D341Med (cell line): ENCODE results near the gene RANBP17.

Experiments
- DNase-seq: peaks from one replicate; pipeline ENCODE4 v3.0.0; 2012; ENCODE audit warnings: low spot score

Gene RANBP17

DNA sequence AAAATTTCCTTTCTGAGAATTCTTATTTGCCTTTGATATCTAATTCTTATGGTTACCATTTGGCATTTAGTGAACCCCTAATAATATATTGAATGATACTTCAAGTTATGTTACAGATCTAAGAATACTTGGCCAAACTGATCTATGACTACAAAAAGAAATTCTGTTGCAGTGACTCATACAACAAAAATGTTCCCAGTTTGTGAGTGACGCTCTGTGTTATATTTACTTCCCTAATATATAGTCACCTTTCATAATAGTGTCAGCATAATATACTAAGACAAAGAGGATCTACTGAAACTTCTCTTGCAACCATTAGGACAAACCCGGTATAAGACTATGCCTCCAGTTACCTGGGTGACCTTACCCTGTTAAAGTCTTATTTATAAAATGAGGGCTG is 230.4 kb downstream of the RANBP17 start:
- DNase-seq: no peak

DNA sequence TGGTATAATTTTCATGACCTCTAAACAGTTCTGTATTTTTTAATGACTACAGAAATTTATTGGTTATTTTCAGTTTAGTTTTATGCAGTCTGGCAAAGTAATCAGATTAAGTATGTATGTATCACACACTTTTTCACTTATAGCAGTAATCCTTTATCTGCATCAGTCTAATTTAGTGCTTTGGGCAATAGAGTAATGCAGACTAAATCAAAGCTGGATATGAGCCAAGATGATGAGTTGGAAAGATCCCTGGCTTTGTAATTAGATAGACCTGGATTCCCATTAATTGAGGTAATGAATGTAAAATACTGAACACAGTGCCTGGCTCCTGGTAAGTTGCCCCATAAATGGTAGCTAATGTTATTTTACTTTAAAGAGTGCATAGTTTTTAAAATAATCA is 231.8 kb downstream of the RANBP17 start:
- DNase-seq: peak; percentile 30

DNA sequence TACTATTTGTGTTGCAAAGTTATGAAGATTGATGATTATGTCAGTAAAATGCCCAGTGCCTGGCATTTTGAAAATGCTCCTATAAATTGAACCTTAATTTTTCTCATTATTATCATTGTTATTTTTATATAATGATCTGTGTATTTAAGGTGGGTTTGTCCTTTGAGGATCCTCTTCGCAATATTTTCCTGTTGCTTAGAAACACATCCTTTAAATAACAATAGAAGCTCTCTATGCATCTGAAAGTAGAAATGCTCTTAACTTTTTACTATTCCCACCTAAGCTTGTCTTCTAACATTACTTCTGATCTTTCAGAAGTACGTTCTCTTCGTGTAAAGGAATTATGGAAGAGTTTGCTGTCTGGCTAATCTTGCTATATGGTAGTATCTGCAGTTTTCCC is 232.5 kb downstream of the RANBP17 start:
- no peak for DNase-seq

DNA sequence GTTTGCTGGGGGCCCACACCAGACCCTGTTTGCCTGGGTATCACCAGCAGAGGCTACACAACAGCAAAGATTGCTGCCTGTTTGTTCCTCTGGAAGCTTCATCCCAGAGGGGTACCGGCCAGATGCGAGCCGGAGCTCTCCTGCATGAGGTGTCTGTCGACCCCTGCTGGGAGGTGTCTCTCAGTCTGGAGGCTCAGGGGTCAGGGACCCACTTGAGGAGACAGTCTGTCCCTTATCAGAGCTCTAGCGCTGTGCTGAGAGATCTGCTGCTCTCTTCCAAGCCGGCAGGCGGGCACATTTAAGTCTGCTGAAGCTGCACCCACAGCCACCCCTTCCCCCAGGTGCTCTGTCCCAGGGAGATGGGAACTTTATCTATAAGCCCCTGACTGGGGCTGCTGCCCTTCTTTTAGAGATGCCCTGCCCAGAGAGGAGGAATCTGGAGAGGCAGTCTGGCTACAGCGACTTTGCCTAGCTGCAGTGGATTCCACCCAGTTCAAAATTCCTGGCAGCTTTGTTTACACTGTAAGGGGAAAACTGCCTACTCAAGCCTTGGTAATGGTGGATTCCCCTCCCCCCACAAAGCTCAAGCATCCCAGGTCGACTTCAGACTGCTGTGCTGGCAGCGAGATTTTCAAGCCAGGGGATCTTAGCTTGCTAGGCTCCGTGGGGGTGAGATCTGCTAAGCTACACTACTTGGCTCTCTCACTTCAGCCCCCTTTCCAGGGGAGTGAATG is 241.2 kb downstream of the RANBP17 start:
- no peak for DNase-seq

DNA sequence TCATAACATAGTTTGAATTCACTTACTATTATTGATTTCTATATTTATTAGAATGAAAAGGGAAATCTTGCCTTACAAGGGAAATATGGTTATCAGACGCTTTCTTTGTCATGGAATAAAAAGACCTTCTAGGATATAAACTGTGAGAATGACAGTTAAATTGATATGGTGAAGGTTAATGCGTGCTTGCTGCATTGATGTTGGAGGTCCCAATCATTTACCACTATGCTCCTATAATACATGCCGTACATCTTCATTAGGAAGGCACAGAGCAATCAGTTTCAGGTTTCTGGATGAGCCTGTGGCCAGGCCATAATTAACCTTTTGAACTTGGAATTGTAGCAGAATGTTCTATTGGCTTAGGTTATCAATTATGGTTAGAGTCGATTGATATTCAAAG is 245.9 kb downstream of the RANBP17 start:
- DNase-seq: no peak

DNA sequence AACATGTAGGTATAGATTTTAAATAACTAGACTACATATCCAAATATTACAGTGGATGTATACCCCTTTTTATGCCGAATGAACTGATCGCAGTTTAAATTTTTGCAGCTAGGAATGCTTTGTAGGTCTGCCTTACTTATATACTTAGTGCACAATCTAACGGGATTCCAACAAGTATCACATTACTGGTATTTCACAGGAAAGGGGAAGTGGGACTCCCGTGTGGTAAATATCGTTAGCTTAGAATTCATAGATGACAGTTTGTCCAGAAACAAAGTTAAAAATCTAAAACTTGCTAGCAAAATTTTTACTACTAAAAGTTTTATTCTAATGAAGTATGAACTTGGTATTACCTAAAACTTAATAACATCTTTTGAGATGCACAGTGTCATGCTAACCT is 253.7 kb downstream of the RANBP17 start:
- DNase-seq: no peak

DNA sequence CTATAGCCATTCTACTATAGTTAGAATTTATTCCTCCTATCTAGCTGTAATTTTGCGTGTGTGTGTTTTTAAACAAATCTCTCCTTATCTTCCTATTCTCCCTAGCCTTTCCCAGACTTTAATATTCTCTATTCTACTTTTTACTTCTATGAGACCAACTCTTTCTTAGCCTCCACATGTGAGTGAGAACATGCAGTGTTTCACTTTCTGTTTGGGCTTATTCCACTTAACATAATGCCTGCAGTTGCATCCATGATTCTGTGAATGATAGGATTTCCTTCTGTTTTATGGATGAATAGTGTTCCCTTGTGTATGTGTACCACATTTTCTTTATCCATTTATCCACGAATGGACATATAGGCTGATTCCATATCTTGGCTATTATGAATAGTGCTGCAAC is 254.9 kb downstream of the RANBP17 start:
- no peak for DNase-seq

DNA sequence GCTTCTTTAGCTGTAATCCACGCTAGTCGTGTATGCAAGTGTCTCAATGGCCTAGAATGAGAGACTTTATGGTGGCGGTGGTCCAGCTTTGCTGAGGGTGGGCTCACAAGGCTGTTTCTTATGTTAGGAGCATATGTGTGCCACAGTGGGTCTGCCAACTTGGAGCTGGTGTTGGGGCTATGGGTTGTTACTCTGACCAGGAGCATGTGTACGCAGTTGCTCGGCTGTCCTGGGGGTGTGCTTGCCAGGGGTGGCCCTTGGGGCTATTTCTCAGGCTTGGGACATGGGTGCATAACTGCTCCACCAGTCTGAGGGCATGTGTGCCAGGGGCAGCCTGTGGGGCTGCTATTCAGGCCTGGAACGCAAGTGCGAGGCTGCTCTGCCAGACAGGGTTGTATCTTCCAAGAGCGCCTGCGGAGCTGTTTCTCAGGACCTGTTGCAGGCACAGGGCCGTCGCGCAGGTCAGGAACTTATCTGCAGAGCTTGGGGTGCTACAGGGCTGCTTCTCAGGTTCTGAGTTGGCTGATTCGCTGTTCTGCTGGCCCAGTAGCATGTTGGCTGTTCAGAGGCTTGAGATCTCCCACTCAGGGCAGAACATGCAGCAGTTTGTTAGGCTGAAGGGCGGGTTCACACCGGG is 259.3 kb downstream of the RANBP17 start:
- DNase-seq: no peak

DNA sequence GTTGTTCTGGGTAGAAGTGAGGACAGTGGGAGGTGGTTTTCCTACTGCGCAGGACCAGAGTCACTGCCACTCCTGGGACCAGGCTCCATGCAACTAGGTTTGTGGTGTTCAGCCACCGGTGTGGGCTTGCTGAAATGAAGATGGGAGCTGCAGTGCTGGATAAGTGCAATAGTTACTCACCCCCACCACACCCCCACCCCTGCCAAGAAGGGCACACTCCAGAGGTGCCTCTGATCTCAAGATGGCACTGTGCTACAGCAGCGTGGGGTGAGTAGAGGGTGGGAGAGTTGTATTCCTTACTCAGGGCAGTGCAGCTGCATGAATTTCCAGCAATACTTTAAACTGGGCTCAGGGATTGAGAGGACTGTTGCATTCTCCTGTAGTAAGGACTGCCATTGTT is 259.8 kb downstream of the RANBP17 start:
- no peak for DNase-seq

DNA sequence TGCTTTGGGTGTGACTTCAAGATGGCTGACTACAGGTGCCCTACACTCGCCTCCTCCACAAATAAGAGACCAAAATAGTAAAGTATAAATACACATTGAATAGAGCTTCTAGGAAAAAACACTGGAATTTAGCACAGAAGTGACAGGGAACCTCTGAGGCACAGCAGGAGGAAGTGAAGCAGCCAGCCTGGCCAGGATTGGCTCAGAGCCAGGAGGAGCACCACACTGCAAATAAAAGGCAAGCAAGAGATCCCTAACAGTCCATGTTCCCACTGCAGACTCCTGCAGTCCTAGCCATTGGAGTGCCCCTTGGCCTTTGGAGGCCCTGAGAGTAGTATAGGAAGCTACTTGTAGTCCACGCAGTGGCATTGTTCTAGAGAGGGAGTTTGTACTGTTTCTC is 260.6 kb downstream of the RANBP17 start:
- DNase-seq: peak; percentile 4

DNA sequence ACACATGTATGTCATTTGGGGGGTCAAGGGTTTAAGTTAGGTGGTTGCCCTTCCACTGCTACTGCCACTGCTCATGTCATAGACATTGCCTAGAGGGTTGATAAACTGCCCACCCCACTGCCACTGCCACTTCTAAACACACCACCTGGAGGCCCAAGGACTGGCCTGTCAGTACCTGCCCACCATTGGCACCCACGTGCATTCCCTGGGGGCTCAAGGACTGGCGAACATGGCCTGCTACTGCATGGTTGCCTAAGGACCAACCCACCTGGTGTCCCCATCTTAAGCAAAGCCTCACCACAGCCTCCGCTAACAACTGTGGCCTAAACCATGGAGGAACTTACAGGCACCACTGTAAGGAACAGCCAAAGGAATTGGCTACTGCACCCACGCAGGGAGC is 261.6 kb downstream of the RANBP17 start:
- DNase-seq: no peak

DNA sequence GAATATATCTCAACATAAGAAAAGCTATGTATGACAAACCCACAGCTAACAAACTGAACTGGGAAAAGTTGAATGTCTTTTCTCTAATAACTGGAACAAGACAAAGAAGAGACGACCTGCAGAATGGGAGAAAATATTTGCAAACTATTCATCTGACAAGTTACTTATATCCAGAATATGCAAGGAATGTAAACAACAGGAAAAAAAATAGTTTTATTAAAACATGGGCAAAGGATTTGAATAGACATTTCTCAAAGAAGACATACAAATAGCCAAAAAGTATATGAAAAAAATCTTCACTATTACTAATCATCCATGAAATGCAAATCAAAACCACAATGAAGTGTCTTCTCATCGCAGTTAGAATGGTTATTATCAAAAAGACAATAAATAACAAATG is 265.5 kb downstream of the RANBP17 start:
- no peak for DNase-seq

DNA sequence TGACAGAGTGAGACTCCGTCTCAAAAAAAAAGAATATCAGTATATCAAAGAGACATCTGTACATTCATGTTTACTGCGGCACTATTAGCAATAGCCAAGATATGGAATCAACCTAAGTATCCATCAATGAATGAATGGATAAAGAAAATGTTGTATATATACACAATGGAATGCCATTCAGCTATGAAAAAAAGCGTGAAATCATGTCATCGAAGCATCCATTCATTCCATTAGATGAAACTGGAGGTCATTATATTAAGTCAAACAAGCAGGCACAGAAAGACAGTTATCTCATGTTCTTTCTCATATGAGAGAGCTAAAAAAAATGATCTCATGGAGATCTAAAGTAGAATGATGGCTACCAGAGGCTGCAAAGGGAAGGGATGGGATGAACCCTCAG is 266.3 kb downstream of the RANBP17 start:
- no peak for DNase-seq

DNA sequence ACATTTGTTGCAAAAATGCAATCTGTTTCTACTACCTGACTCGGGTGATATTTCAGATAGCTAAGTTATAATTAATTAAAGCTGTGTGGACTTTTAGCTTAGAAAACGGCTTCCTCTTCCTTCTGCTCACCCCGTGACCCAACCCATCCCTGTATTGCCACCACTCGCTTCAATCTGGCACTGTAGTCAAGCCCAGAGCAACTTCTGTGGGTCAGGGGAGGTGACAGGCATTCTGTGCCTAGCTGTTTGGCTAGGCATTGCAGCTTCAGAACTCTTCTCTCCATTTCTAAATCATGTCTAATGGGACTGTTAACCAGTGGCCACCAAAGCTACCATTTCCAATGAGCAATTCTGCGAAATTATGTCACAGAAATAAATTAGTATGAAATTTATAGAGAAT is 267.5 kb downstream of the RANBP17 start:
- no peak for DNase-seq

DNA sequence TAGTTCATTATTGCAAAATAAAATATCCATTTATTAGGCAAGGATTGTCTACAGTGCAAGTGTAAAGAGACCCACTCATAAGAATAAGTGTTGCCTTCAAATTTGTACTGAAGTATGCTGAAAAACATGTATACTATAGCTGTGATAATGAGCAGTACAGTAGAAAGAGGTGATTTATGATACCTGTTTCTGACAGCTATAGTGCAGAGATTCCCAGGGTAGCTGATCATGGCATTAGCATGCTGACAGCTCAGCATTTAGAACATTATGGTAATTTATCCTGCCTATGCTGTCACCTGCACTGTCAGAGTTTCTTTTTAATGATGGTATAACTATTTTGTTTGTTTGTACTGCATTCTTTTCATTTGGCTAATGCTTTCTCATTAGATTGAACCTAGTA is 269.7 kb downstream of the RANBP17 start:
- no peak for DNase-seq

DNA sequence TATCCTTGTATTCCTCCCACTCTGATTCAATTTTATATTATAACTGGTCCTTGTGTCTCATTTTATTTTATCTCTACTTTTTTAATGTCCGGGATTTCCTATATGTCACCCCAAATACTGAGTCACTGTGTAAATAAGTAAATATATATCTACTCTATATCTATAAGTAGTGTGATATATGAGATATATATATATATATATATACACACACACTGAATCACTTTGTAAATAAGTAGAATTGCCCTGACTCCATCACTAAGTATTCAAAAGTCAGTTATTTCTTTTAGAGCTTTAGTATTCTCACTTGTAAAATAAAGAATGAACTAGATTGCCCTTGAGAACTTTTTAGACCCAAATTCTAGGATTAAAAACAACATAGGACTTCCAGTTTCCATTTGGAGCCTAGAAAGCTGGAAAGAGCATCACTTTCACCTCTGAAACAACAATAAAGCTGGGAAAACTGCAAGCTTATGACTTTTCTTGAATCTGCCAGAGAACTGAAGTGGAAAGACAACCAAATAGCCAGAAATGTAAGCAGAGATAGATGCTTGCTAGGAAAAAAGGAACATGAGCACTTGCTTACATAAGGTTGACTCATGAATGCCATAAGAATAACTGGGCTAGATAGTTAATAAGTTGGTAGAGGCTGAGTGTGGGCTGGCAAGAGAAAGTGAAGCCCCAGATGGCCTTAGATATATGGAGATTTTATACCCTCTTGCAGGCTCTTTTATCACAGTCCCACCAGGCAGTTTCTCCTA is 276.1 kb downstream of the RANBP17 start:
- DNase-seq: no peak

DNA sequence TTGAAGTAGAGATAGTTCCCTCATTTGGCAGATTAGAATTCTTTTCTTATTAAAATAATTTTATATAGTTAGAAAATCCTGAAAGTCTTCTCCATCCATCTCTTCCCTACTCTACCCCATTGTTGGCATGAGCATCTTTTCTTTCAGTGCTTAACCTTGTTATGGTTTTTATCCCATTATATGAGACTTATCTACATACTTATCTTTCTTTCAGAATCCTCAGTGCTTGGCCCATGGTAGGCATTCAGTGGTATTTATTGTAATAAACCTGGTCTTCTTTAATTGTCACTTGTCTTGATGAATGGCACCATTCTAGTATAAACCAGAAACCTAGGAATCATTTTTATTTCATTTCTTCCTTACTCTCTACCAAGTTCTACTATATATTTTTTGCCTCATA is 277.4 kb downstream of the RANBP17 start:
- no peak for DNase-seq

DNA sequence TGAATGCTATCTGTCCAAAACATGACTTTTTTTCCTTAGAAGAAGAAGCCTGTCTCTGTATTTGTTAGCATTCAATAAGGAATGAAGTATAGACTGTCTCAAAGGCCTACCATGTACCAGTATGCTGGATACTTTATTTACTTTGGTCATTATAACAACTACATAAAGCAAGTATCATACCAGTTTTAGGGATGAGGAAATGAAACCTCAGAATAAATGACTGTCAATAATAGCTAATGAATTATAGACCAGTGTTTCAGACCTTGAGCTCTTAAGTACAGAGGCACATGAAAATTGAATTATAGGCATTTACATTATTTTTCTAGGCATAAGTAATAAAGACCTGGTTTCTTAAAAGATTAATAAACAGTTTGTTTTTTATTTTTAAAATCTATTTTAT is 280.8 kb downstream of the RANBP17 start:
- no peak for DNase-seq

DNA sequence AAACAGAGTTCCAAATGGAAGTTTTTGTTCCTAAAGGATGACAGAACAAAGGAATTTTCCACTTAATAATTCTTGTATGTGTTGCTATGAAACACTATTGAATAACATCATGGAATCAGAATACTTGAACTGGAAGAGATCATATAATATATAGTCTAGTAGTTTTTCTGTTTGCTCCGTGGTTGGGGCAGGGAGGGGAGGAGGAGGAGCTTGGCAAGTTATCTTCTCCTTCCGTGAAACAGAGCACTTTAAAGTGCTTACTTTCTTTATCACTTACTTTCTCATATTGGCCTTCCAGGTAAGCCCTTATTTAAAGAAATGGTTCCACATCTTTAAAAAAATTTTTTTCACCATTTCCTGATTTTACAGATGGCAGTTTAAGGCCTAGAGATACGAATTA is 281.4 kb downstream of the RANBP17 start:
- DNase-seq: no peak

DNA sequence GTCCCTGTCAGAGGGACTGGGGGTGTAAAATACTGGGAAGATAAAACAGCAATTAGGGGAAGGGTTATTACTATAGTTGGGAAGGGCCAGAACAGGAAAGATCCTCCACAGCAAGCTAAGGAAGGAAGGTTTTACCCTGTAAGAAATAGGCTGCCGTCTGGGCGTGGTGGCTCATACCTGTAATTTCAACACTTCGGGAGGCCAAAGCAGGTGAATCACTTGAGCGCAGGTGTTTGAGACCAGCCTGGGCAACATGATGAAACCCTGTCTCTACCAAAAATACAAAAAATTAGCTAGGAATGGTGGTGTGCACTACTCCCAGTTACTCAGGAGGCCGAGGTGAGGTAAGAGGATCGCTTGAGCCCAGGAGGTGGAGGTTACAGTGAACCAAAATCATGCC is 282.1 kb downstream of the RANBP17 start:
- no peak for DNase-seq

DNA sequence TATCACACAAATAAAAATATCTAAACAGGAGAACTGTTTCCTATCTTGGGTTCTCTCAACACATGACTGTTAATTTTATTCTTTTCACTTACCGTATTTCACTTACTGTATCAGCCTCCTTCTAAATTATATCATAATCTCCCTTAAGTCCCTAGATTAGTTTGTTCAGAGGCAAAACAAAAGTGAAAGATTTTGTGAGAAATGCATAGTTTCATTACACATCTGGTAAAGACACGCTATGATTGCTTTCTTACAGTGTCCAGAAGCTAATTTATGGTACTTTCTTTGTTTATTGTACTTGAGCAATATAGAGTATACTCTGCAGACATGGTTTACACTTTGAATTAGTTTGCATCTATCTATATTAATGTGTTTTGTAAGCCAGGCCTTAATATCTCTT is 287.5 kb downstream of the RANBP17 start:
- no peak for DNase-seq

DNA sequence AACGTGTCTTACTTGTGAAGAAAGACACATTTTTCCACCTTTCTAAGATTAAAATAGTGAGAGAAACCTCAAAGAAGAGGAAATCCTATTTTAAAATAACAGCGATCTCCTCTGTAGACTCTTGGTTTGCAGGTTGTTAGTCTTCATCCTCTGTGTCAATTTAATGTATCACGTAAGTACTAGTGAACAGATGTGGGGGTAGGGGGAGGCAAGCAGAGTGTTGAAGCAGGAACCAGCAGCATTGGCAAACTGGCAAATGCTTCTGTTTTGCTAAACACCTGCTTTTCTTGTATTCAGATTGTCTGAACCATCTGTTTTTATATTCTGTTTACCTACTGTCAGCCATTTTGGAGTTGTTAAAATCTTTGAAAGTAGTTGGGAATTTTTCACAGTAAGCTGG is 288.0 kb downstream of the RANBP17 start:
- no peak for DNase-seq

DNA sequence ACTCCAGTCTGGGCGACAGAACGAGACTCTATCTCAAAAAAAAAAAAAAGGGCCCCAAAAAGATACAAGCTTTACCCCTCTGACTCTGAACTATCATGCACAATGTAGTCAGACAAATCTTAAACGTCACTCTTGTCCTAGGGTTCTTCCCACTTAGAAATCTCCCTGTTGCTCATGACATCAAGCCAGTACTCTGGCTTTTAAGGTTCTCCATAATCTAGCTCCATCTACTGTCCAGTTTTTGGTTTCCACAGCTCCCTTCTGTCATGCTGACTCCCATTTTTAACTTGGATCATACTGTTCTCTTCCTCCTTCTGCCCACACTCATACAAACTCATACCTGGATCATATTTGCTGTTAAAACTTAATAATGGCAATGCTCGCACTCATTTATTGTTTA is 290.6 kb downstream of the RANBP17 start:
- DNase-seq: peak; percentile 34
